Activated CD8-positive, alpha-beta memory T cell treated with anti-CD3 and anti-CD28 coated beads for 48 hours (primary cell): Measurements from ENCODE around the gene EXOC3L1.

Experiments used
- DNase-seq, 3 experiments: peaks; one replicate each; pipeline ENCODE4 v3.0.0-alpha.2; 2020; ENCODE audit warnings: low read depth in 2 of 3, low spot score in 2 of 3

The EXOC3L1 gene

DNA sequence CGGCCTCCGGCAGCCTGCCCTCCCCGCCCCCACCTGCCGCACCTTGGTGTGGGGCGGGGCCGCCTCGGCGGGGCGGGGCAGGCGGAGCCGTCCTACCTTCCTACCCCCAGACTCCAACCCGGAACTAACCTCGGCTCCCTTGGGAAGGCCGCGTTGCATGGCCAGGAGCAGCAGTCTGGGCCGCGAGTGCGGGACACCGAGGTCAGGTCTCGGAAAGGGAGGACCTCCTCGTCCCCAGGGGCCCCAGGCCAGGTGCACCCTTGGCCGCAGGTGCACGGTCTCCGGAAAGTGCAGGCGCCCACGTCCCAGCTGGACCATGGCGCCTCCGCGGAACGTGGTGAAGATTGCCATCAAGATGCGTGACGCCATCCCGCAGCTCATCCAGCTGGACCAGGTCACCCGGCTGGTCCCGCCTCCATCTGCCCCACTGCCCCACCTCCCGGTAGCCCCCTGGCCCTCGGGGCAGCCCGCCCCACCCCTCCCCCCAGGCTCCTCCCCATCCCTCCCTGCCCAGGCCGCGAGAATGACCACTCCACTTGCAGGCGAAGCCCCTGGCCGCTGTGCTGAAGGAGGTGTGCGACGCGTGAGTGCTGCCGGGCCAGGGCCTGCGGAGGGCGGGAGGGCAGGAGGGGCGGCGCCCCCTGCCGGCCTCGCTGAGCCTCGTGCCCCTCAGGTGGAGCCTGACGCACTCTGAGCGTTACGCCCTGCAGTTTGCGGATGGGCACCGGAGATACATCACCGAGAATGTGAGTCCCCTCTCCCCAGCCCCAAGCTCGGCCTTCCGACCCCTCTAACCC, 9.3 kb upstream of the EXOC3L1 start, which contains the start of gene ELMO3:
TSS of gene ELMO3 (plus strand) at position 121 of the 797 bp plus-strand sequence. CDS start at position 317, 196 bp downstream.
- DNase-seq, result no peak

DNA sequence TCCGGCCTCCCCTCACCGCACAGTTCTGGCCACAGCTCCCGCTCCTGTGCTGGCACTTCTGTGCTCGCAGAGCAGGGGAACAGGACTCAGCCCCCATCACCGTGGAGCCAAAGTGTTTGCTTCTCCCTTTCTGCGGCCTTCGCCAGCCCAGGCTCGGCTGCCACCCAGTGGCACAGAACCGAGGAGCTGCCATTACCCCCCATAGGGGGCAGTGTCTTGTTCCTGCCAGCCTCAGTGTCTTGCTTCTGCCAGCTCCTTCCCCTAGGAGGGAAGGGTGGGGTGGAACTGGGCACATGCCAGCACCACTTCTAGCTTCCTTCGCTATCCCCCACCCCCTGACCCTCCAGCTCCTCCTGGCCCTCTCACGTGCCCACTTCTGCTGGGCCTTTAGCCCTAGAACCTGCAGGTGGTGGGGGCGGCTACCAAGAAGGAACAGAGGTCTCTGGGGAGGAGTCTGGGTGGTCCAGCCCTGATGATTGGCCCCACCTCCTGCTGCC, 8.3 kb upstream of the EXOC3L1 start:
- no peak for DNase-seq

DNA sequence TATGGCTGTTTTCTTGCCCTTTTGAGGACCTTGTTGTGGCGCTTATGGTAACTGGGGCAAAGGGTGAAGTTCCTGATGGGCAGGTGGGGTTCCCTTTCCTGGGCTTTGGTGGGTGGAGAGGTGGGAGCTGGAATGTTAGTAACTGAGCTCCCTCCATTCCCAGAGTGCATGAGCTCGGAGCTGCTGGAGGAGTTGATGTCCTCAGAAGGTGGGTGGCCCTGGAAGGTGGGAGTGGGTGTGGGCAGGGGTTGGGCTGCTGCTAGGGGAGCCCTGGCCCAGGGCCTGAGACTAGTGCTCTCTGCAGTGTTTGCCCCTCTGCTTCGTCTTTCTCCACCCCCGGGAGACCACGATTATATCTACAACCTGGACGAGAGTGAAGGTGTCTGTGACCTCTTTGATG, 7.8 kb upstream of the EXOC3L1 start:
- DNase-seq, result no peak

DNA sequence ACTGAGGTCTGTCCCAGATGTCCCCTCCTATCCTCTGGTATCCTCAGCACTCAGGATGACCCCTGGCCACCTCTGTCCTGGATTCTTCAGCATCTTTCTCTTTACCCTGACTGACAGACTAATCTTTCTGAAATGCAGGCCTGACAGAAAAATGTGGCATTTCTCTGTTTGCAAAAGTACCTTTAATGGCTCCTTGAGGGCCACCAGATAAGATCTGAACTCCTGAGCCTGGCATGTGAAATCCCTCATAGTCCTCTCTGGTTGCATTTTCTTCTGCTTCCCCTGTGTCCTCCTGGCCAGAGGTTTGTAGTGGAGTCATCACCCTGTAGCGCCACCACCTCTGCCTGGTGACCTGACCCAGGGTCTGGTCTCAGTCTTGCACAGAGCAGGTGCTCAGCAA, 6.9 kb upstream of the EXOC3L1 start:
- no peak for DNase-seq

DNA sequence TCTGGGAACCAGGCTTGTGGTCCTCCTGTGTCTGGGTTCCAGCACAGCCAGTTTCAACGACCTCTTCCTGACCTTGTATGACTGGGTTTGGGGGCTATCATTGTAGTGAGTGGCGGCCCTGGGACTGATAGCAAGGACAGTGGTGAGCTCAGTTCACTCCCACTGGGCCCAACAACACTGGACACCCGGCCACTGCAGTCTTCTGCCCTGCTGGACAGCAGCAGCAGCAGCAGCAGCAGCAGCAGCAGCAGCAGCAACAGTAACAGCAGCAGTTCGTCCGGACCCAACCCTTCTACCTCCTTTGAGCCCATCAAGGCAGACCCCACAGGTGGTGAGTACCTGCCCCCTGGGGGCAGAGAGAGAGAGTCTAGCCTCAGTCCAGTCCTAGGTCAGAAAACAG, 5.7 kb upstream of the EXOC3L1 start:
- no peak for DNase-seq

DNA sequence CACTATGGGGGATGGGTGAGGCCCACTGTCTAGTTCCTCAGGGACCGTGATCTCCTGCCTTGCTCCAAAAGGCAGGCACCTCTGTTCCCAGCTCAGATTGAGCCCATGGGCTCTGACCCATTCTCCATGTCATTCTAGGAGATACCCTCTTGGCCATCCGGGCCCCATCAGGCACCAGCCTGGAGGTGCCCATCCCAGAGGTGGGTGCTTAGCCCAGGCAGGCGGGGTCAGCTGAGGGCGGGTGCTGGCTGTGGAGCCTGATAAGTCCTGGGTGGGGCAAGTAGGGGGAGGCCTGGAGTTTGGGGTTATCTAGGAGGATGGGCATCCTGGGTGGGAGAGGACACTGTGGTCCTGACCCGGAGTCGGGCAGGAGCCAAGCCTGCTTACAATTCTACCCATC, 4.3 kb upstream of the EXOC3L1 start:
- no peak for DNase-seq

DNA sequence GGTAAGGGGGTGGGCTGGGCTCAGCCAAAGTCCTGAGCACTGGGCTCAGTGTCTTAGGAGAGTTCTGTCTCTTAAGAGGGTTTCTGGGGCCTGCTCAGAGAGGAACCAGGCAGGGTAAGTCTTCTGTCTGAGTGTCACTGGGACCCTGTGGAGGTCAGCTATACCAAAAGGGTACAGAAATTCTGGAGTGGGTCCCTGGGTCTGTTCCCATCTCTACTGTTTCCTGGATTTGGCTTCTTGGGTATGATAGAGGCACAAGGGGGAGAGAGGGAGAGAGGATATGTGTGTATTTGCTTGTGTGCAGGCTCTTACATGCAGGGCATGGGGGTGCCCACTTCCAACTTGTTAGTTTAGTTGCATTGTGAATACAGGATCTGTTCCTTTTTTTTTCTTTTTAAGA, 3.6 kb upstream of the EXOC3L1 start:
- DNase-seq, result no peak

DNA sequence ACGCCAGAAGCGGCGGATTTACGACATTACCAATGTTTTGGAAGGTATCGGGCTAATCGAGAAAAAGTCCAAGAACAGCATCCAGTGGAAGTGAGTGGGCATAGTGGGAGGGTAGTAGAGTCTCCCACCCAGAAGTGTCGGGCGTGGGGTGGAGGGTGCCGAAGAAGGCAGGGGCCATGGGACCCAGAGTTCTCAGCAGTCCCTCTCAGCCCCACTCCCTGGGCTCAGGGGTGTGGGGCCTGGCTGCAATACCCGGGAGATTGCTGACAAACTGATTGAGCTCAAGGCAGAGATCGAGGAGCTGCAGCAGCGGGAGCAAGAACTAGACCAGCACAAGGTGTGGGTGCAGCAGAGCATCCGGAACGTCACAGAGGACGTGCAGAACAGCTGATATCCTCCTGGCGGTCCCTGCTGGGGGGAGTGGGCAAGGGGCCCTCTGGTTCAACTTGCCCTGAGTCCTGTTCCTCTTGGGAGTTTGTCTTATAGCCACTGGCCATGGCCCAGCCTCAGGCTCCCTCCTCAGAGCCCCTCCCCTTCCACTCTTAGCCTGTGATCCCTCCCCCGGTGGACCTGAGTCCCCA, 2.9 kb upstream of the EXOC3L1 start:
- no peak for DNase-seq

DNA sequence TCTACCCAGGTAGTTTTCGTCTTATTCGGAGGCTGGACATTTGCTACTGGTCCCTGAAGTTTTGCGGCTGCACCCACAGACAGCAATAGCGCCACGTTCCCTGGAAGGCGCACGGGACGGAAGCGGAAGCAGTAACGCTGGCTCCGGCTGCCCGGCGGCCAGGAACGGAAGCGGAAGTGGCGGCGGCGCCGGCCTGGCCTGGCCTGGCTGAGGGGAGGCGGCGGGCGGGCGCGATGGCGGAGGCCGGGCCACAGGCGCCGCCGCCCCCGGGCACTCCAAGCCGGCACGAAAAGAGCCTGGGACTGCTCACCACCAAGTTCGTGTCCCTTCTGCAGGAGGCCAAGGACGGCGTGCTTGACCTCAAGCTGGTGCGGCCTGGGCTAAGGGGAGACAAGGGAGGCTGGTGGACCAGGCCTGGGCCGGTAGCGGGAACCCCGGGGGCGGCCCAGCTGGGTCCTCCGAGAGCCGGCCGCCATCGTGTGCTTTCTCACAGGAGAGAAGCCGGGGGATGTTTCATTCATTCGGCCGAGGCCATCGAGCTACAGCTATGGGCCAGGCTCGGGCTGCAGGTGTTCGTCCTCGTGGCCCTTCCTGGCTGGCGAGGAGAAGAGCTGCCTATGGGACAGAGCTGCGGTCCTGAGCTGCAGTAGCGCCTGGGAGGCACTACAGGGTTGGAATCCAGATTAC, 2.2 kb upstream of the EXOC3L1 start, which contains the start of gene E2F4:
TSS of gene E2F4 (plus strand) at position 161 of the 687 bp plus-strand sequence. CDS start at position 234, 73 bp downstream.
- peak; percentile 69 to 81 (median 70) for DNase-seq

DNA sequence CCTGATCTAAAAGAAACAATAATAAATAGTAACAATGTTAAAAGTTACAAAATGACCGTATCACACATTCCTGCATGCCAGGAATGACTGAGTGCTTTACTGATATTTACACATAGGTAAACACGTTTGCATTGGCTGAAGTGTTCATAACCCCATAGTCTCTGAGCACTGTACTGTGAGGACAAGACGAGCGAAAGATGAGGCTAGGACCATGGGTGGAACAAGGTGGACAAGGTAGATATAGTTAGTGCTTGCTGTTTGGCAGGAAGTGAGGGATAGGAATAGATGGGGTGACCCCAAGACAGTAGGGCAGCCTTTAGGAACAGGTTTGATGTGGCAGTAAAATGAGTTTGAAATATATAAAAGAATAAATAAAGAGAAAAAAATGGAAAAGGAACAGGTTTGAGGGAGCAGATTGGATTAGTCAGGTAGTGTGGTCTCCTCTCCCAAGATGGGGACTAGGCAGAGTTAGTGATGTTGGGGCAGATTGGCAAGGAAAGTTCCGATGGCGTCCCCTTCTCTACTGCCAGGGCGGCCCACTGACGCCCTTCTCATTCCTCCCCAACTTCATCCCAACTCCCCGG, 1.6 kb upstream of the EXOC3L1 start:
- DNase-seq, result no peak

DNA sequence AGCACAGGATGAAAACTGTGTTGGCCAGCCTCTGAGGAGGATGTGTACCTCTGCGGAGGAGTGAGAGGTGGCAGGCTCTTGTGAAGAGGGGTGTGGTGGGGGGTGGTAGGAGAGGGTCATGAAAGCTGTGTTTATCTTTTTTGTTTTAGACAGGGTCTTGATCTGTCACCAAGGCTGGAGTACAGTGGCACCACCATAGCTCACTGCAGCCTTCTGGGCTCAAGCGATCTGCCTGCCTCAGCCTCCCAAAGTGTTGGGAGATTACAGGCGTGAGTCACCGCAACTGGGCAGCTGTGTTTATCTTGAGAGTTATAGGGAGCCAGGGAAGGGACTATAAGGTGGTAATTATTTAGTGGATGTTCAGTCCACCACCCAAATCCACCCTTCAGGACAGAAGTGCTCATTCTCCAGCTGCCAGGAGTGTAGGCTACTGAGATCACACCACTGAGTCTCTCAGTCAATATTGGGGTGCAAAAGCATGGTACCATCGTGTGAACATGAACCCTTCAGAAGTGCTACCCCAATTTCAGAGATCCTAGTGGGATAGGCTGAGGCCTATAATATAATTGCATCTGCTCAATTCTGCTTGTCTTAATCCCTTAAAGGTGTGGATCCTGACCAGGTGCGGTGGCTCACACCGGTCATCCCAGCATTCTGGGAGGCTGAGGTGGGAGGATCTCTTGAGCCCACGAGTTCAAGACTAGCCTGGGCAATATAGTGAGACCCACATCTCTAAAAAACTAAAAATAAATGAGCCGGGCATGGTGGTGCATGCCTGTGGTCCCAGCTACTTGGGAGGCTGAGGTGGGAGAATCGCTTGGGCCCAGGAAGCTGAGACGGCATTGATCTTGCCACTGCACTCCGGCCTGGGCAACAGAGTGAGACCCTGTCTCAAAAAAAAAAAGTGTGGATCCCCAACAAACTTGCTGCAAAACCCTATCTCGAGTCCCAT, 788 bp upstream of the EXOC3L1 start:
- DNase-seq, result no peak

DNA sequence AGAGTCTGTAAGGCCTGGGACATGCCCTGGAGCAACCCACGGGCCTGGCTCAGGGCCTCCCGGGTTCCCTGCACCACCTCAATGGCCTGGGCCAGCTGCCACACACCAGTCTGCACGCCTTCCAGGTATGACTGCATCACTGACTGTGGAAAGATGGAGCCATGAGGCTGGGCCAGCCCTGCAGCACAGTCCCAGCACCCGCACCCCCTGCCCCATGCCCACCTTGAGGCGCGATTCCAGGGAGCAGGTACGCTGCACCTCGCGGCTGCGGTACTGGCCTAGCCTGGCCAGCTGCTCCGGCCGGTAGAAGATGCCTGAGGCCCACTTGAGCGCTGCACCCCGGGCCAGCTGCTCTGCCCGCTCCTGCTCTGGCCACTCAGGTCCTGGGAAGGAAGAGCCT, 1.1 kb downstream of the EXOC3L1 start:
- no peak for DNase-seq

DNA sequence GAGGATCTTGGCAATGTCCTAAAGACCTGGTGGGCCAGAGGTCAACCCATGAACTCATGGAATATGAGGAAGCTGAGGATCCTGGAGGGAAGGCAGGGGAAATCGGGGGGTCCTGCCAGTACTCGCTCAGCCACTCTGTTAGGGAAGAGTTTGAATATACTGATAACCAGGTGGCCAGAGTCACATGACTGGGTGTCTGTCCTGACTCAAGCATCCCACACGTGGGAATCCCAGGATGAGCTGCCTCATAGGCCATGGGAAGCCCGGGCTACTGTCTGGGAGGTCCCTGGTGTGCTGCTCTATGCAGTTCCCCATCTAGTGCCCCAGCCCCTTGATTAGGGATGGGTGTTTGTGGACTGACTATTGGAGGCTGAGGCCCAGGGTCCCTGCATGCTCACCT, 1.6 kb downstream of the EXOC3L1 start:
- no peak for DNase-seq

DNA sequence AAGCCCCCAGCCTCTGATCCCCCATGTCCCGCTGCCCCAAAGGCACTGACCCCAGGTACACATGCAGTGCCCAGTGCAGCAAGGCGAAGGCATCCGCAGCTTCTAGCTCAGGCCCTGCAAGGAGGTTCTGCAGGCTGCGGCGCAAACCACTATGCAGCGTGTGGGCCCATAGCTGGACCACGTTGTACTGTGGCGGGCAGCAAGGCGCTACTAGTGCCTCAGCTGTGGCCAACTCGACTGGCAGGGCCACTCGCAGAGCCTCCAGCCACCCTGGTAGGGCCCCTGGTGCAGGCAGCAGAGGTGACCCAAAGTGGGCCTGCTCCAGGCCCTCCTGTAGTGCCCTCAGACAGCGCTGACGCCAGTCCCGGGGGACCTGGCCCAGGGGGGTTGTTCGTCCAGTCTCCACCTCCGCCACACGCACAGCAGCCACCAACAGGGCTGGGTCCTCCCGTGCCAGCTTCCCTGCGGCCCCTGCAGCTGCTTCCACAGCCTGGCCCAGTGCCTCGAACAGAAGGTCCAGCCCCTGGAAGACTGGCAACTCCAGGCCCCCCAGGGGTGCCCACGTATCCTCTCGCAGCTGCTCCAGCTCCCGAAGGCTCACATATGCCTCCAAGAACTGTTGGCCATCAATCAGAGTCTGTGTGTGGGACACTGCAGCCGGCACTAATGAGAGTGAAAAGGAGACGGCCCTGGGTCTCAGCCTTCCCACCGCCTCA, 2.6 kb downstream of the EXOC3L1 start:
- no peak for DNase-seq

DNA sequence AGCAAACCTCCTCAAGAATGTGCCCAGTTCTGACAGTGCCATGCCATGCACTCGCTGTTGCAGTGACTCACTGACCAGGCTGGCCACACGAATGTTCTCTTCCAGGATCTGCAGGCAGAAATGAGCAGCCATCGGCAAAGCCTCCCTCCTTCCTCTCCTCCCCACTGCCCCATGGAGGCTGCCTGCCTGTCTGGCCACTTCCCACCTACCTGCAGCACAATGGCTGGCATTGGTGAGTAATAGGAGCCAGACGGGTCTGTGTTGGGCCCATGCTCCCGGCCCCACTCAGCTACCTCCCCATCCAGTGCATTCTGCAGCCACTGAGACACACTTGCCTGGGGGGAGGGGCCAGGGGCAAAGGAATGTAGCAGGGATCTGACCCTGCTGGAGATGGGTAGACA, 3.4 kb downstream of the EXOC3L1 start:
- no peak for DNase-seq

DNA sequence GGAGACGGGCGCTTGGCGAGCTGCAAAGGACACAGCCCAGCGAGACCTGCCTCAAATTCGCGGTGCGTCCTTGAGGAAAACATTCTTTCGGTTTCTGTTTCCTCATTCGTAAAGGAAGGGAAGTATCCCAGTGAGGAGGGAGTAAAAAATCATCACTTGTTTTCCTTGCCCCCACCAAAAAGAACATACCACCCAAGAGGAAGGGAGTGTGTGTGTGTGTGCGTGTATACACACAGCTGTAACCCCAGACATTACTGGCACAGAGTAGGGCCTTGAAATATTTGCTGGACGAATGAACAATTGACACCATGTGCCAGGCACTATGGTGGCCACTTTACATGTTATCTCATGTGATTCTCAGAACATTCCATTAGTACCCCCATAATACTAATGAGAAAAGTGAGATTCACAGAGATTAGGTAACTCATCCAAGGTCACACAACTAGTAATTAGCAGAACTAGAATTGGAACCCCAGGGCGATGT, 4.2 kb downstream of the EXOC3L1 start:
- no peak for DNase-seq

DNA sequence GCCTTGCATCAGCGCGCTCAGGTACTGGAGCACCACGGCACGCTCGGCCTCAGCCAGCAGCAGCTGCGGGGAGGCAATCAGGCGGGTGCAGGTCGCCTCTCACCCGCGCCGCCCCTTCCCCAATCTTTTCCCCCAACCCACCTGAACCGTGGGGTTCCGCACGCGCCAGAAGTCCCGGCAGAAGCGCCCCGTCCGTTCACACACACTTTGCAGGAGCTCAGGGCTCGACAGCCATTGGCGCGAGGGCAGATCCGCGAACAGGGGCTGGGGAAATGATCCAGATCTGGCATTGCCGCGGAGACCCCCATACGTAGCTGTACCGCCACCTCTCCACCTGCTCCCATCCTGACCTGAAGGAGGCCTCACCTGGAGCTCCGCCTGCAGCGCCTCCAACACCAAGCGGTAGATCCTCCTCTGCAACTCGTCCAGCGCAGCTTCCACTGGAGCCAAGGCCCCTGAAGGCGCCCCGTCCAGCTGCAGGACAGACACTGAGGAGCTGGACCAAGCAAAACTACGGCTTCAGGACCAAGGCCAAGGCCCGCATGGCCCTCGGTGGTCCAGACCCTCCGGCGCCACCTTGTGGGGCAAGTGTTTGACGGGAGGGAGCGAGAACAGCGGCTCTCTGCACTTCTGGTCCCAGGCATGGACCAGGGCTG, 4.8 kb downstream of the EXOC3L1 start:
- DNase-seq, result peak; percentile 68 to 82 (median 72)

DNA sequence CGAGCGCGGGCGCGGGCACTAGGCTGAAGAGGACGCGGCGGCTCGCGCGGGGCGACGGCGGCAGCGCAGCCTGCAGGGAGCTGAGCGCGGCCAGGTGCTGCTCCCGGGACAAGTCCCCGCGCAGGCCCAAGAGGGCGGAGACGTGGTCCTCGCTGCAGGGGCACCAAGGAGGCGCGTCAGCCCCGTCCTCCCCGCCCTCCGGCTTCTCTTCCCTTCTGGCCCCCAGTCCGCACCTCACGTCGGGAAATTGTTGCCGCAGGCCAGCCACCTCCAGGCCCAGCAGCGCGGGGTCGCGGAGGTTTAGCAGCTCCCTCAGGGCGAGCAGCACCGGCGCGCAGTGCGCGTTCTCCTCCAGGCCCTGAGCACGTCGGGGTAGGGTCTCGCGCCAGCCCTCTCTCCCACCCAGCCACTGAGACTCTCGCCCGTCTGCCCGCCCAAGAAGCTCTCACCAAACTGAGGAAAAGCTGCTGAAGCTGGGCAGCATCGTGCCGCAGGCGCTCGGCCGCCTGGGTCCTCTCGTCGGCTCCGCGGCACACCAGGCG, 5.4 kb downstream of the EXOC3L1 start:
- DNase-seq, result no peak
